Measurements from ENCODE around the gene PTTG1IP.
A peak's percentile ranks its signal among the peaks of the same experiment; 100 is the strongest.

Gene PTTG1IP

DNA sequence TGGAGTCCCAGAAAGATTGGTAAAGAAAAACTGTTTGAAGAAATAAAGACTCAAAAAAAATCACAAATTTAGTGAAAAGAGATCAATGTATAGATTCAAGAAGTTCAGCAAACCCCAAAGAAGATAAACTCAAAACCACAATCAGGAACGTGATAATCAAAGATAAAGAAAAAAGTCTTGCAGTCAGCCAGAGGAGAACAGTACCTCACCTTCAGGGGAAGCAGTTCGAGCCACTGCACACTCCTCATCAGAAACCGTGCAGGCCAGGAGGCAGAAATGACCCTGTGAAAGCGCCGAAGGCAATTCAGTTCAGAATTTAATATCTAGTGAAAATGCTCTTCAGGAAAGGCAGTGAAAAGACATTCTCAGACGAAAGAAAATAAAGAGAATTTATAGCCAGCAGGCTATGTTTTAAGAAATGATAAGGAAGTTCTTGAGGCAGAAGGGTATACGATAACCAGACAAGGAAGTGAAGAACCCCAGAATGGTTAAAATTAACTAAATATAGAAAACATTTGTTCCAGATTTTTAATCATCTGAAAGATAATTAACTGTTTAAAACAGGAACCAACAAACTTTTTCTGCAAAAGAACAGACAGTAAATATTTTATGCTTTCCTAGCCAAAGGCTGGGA, 42.1 kb downstream of the PTTG1IP start:
- no peak for DNase-seq

DNA sequence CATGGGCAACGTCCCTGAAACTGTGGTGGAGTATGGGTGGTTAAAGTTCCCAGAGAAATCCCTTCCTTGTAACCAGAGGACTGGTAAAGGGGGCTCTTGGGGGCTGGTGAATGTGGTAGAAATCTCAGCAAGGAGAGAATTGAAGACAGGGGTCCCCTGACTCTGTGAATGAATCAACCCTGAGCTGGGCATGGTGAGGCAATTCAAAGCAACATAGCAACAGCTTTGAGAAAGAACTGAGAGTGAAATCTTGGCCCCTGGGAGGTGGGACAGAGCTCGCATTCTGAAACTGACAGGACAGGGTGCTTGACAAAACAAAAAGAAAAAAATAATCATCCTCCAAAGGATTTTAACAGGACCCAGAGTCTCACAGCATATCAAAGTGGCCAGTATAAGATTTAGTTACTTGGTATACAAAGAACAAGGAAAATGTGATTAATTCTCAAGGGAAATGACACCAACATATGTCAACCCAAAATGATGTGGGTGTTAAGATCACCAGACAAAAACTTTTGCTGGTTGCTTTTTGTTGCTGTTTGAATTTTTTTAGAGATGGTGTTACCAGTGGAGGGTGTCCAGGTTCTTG, 43.9 kb downstream of the PTTG1IP start:
- no peak for DNase-seq

DNA sequence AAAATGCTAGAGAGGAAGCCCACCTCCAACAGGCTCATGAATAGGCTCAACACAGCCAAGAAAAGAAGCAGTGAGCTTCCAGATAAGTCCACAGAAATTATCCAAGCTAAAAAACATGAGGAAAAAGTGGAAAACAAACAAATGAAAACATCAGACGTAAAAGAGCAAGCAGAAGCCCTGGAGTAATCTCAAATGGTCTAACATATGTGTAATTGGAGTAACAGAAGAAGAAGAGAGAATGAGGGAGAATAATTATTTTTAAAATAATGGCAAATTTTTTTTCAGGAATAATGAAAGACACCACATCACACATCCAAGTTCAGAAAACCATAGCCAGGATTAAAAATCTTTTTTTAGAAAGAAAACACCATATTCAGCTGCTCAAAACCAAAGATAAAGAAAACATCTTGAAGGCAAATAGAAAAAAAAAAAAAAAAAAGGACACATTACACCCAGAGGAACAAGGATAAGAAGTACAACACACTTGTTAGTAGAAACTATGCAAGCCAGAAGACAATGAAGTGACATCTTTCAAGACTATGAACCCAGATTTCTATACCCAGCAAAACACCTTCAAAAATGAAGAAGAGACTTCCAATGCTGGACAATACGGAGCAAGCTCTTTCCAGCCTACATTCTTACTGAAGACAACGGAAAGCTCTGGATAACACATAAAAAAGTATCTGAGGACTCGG, 45.0 kb downstream of the PTTG1IP start:
- DNase-seq, result no peak

DNA sequence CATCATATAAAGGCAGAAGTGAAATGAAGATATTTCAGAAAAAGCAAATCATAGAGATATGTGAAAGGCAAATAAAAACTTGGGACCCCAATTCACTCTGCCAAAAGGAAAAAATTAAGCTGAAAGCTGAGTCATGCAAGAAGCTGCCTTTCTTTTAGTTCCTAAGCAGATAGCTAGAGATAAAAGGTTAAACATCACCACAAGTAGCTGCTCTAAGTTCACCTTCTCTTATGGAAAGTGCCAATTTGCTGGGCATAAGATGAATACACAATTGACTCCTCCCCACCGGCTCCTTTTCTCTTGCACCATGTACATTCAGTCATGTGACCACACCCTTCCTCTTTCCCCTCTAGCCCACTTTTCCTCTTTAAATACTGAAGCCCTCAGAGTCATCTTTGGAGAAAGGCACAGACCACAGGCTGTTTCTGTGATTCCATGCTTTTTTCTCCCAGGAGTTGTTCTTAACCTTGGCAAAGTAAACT, 50.3 kb downstream of the PTTG1IP start:
- DNase-seq, result no peak

DNA sequence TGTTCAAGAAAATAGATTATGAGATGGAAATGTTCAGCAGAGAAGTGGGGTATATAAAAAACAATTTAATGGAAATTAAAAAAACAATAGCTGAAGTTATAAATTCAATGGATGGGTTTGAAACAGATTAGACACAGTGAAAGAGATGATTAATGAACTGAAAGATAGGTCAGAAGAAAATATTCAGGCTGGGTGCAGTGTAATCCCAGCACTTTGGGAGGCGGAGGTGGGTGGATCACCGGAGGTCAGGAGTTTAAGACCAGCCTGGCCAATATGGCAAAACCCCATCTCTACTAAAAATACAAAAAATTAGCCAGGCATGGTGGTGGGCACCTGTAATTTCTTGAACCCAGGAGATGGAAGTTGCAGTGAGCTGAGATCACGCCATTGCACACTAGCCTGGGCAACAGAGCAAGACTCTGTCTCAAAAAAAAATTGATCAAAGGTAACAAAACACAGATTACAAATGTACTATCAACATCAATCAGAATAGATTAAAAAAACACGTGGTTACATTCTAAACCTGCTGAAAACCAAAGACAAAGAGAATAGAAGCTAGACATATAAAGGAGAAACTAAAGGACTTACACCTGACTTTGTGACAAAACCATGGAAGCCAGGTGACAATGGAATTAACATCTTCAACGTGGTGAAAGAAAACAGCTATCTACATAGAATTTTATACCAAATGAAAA, 50.9 kb downstream of the PTTG1IP start:
- no peak for DNase-seq

GRCh38 chr21:44820851-44821250, 52.6 kb downstream of the PTTG1IP start:
- no peak for DNase-seq

GRCh38 chr21:44819283-44820243, 53.9 kb downstream of the PTTG1IP start:
- no peak for DNase-seq

DNA sequence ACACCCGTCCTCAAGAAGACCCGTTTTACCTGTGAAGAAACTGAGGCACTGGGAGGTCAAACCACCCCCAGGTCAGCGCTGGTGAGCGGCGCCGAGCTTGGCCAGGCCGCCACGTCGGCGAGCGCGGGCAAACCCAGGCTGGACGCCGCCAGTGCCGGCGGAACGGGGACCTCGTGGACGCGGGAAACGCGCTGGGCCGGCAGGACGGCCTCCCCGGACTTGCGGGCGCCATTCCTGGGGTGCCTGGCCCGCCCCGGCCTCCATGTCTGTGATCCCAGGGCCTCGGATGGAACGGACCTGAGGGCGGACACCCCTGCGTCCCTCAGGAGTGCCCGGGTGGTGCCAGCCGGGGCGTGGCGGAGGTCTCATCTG, 54.9 kb downstream of the PTTG1IP start:
- no peak for DNase-seq

DNA sequence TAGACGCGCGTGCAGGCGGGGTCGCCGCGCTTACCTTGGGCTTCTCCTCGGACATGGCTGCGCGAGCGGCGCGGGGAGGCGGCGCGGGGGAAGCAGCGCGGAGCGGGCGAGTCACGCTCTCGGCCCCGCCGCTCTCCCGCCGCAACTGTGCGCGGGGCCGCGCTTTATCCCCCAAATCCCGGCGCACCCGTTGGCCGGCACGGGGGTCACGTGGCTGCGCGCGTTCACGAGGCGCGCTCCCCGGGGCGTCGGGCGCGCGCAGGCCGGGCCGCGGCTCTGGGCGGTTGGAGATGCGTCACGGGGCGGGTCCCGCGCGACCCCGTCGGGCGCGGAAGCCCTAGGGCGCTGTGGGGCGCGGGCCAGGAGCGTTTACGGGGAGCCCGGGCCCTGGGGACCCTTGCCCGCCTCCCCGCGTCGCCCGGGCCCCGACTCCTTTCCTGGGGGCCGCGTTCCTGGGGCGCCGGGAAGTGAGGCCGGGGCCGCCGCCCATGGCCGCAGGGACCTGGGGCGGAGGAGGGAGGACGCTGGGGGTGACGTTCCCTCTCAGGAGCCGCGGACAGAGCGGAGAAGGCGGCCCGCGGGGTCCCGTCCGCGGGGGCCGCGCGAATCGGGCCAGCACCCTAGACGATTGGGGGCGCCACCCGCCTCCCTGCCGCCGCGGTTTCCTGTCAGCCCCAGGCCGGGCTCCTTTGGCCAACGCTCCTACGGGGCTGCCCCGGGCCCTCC, 55.4 kb downstream of the PTTG1IP start, which contains the start of gene SUMO3:
SUMO3 (minus strand) TSS at position 149 of the 726 bp plus-strand sequence; CDS start at position 55, 94 bp downstream.
- DNase-seq, result peak in 46 of 51 donors; percentile 14 to 88 (median 68)

GRCh38 chr21:44817506-44817880, 56.0 kb downstream of the PTTG1IP start:
- DNase-seq, result peak in 50 of 51 donors; percentile 15 to 94 (median 78)

DNA sequence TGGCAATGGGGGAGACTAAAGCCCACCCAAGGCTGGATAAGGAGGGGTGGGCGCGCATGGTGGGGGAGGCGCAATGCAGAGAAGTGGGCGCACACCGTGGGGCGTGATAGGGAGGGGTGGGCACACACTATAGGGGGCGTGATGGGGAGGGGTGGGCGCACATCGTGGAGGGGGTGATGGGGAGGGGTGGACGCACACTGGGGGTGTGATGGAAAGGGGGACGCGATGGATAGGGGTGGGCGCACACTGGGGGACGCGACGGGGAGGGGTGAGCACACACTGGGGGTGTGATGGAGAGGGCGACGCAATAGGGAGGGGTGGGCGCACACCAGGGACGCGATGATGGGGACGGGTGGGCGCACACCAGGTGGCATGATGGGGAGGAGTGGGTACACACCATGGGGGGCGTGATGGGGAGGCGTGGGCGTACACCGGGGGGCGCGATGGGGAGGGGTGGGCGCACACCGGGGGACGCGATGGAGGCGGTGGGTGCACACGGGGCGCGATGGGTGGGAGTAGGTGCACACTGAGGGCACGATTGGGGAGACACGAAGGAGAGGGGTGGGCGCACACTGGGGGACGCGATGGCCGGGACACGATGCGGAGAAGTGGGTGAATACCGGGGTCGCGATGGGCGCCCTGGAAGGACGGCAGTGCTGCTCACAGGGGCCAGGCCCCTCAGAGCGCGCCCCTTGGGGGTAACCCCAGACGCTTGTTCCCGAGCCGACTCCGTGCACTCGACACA, 56.6 kb downstream of the PTTG1IP start:
- DNase-seq, result no peak

DNA sequence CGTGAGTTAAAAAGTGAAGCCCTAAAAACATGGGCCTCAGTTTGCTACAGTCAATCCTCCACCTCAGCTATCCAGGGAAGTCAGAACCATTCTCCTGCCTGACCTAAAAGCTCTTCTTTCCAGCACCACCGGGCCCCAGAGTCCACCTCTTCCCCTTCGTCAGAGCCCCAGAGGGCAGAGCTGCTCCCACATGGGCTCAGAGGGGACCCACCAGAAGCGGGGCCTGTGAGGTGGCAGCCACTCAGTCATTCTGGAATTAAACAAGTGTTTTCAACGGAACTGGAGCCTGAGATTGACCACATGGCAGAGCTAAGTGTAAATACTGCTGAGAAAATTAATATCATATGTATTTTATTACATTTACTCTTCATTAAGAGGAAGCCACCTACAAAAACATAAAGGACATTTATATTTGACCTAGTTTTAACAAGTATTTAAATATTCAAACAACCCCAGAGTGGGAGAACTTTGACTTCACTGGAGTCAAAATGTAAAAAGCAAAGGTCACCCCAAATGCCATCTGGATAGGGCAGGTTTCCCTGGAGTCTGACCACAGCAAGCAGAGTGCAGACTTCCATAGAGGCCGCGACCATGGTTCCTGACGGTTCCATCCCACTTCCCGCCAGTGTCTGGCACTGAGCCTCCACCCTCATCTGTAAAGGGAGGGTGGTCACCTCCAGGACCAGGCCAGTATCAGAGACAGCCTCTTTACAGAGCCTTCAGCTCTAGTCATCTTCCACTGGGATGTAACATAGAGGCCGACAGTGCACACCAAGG, 57.5 kb downstream of the PTTG1IP start:
- no peak for DNase-seq

DNA sequence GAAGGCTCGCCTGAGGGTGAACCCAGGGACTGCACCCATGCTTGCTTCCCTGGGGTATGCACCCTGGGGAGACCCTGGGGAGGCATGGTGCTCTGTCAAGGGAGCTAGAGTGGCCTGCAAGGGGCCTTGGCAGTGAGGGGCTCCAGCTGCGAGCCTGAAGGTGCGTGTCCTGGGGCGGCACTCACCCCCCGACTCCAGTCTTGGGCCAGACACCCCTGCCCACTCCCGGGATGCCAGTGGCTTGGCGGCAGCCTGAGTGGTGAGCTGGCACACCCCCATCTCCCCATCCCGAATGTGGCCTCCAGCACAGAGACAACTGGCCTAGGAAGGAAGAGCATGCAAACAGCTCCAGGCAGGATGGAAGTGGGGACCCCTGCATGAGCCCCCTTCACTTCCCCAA, 58.3 kb downstream of the PTTG1IP start:
- no peak for DNase-seq

GRCh38 chr21:44814498-44815023, 58.9 kb downstream of the PTTG1IP start:
- no peak for DNase-seq

DNA sequence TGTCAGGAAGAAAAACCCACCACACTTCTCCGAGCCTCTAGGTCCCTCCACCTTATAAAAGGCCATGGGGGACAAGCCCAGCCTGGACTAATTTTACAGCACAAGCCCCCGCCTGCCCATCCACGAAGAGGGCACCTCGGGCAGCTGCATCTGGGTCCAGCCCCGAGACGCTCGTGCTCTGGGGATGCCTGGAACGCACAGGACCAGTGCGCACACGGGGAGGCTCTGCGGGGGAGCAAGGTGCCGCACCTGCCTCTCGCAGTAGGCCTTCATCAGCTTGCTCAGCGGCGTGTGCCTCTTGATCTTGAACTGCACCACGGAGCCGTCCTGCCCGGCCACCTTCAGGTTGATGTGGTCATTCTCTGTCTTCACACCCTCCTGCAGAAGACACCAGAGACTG, 59.8 kb downstream of the PTTG1IP start:
- DNase-seq, result no peak

GRCh38 chr21:44813149-44813548, 60.3 kb downstream of the PTTG1IP start:
- DNase-seq, result no peak

- DNase-seq, result no peak
Measured at GRCh38 chr21:44812640-44813039, 60.9 kb downstream of the PTTG1IP start.

DNA sequence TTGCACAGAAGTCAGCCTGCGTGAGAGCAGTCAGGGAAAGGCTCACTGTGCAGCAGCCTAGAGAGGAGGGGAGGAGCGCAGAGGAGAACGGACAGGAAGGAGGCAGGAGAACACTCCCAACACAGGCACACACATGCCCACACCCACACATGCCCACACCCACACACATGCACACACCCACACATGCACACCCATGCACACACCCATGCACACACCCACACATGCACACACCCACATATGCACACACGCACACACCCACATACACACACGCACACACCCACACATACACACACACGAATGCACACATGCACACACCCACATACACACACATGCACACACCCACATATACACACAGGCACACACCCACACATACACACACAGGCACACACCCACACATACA, 62.7 kb downstream of the PTTG1IP start:
- DNase-seq, result no peak

All from hypothalamus (tissue), 51 donors.